A549 (cell line): ENCODE data around the gene EFTUD2. TPM values are rescaled to one million over a fixed set of nuclear protein-coding genes. Genes with fewer than 3 reads are reported as not detected.
A peak's percentile ranks its signal among the peaks of the same experiment; 100 is the strongest.

Experiments
- ATAC-seq, 2 experiments: fragments of 200-7000 bp in 1 of 2; fragments of >200 bp in 1 of 2; cut with Nextera tagmentation in 1 of 2; cut with Tn5 transposase in 1 of 2; 3 replicates each; pipeline versions ENCODE4 v1.8.0 to v1.9.1; 2018 to 2020; ENCODE audit warnings: mild to moderate bottlenecking in 1 of 2, moderate library complexity in 1 of 2
- CTCF ChIA-PET: fragments of 300-600 bp; sonication (Branson Sonifier 250); formaldehyde crosslinking; extraction: SDS; loops from one replicate; lab custom pipeline; 2021; ENCODE audit warnings: antibody characterized with exemption, inconsistent platforms; lab: Yijun Ruan, JAX
- POLR2A ChIA-PET: fragments of 350-600 bp; formaldehyde crosslinking; extraction: SDS; loops from one replicate; lab custom pipeline; 2021; ENCODE audit warnings: antibody characterized with exemption, inconsistent platforms; lab: Yijun Ruan, JAX
- DNase-seq, 2 experiments: peaks; one replicate each; pipeline versions ENCODE4 v3.0.0 to v3.0.0-alpha.2; 2011 to 2016; ENCODE audit warnings: low read depth in 1 of 2, low spot score in 1 of 2
- FAIRE-seq: peaks from 2 replicates; lab custom pipeline; 2011; peaks lifted over from hg19 to GRCh38; lab: Jason Lieb, UNC
- H3K27ac ChIP-seq, 2 experiments: fragments of >200 bp; sonication (Bioruptor Twin); formaldehyde crosslinking; 3 replicates each; pipeline ENCODE4 v1.5.1; 2016 to 2017
- H3K4me1 ChIP-seq: fragments of >200 bp; sonication (Bioruptor Twin); formaldehyde crosslinking; 3 replicates; pipeline ENCODE4 v1.6.1; 2016
- H3K4me2 ChIP-seq: fragments of >200 bp; sonication (Bioruptor Twin); formaldehyde crosslinking; 3 replicates; pipeline ENCODE4 v1.6.1; 2016
- H3K4me3 ChIP-seq: fragments of >200 bp; sonication (Bioruptor Twin); formaldehyde crosslinking; 3 replicates; pipeline ENCODE4 v1.5.1; 2016
- H3K9me3 ChIP-seq: fragments of >200 bp; sonication (Bioruptor Twin); formaldehyde crosslinking; 3 replicates; pipeline ENCODE4 v1.6.1; 2016
- ATOH8 ChIP-seq: fragments of 250-450 bp; sonication (Bioruptor Pico); IDR thresholded peaks from 2 replicates; pipeline ENCODE4 v1.5.0; 2020; ENCODE audit warnings: low read depth, mild to moderate bottlenecking, moderate library complexity
- BHLHE40 ChIP-seq: IDR thresholded peaks from 2 replicates; pipeline ENCODE4 v1.6.1; 2012; ENCODE audit warnings: low read depth, low read length, inconsistent platforms
- CEBPB ChIP-seq, 2 experiments: fragments of >200 bp in 1 of 2; sonication (Bioruptor Twin) in 1 of 2; formaldehyde crosslinking in 1 of 2; IDR thresholded peaks; 2 replicates each; pipeline ENCODE4 v1.6.1; 2012 to 2016
- EP300 ChIP-seq, 2 experiments: fragments of >200 bp; sonication (Bioruptor Twin); formaldehyde crosslinking; IDR thresholded peaks; 2 replicates in 1 of 2; 3 replicates in 1 of 2; pipeline ENCODE4 v1.6.1; 2016 to 2017
- ESRRA ChIP-seq: fragments of 150-350 bp; IDR thresholded peaks from 2 replicates; pipeline ENCODE4 v1.6.1; 2014; ENCODE audit warnings: mild to moderate bottlenecking, low read length, borderline replicate concordance
- FOXS1 ChIP-seq: fragments of 250-450 bp; sonication (Bioruptor Pico); IDR thresholded peaks from 2 replicates; pipeline ENCODE4 v1.5.0; 2020; ENCODE audit warnings: mild to moderate bottlenecking, moderate library complexity
- GATA3 ChIP-seq: IDR thresholded peaks from 2 replicates; pipeline ENCODE4 v1.6.1; 2012; ENCODE audit warnings: borderline replicate concordance
- HES2 ChIP-seq: fragments of >200 bp; sonication (Bioruptor Twin); formaldehyde crosslinking; IDR thresholded peaks from 2 replicates; pipeline ENCODE4 v1.6.1; 2016
- HOXA7 ChIP-seq: fragments of 250-450 bp; sonication (Bioruptor Pico); IDR thresholded peaks from 2 replicates; pipeline ENCODE4 v1.5.0; 2020; ENCODE audit warnings: mild to moderate bottlenecking, moderate library complexity
- KDM1A ChIP-seq: fragments of 200-600 bp; sonication (generic); IDR thresholded peaks from 2 replicates; pipeline ENCODE4 v1.6.1; 2016; ENCODE audit warnings: low read depth, mild to moderate bottlenecking
- NR3C1 ChIP-seq: fragments of >200 bp; sonication (Bioruptor Twin); formaldehyde crosslinking; IDR thresholded peaks from 3 replicates; pipeline ENCODE4 v1.6.1; 2017
- PHF8 ChIP-seq: fragments of 200-600 bp; sonication (generic); IDR thresholded peaks from 2 replicates; pipeline ENCODE4 v1.6.1; 2016; ENCODE audit warnings: low read depth, mild to moderate bottlenecking, antibody characterized with exemption, moderate library complexity, borderline replicate concordance
- POLR2AphosphoS2 ChIP-seq: conservative IDR thresholded peaks from 2 replicates; pipeline ENCODE4 v1.6.1; 2012; ENCODE audit warnings: low read length, improper control_type of control experiment, inconsistent platforms
- RARB ChIP-seq: fragments of 250-450 bp; sonication (Bioruptor Pico); IDR thresholded peaks from 2 replicates; pipeline ENCODE4 v1.8.0; 2021; ENCODE audit warnings: mild to moderate bottlenecking, moderate library complexity
- REST ChIP-seq: fragments of 200-600 bp; sonication (generic); IDR thresholded peaks from 2 replicates; pipeline ENCODE4 v1.6.1; 2016; ENCODE audit warnings: antibody characterized with exemption, mild to moderate bottlenecking, moderate library complexity
- TFCP2L1 ChIP-seq: fragments of 250-450 bp; sonication (Bioruptor Pico); IDR thresholded peaks from 2 replicates; pipeline ENCODE4 v1.5.0; 2021; ENCODE audit warnings: mild to moderate bottlenecking
- TP53 ChIP-seq: fragments of 250-450 bp; sonication (Bioruptor Pico); IDR thresholded peaks from 2 replicates; pipeline ENCODE4 v1.5.0; 2021; ENCODE audit warnings: mild to moderate bottlenecking, moderate library complexity
- WGBS: methylation state at CpG from one replicate; pipeline ENCODE4 v1.1.6; 2017; ENCODE audit errors: missing lambda C conversion rate; 5-methylcytosine and 5-hydroxymethylcytosine counted together
- polyA plus RNA-seq, 4 experiments: library from polyadenylated mRNA; depleted of rRNA in 3 of 4; stranded (reverse); fragments of >200 nt; fragmentation: RNase III in 1 of 4; extraction: RNeasy Plus Mini Kit Qiagen cat#74134 plus additional on column Dnase treatment in 1 of 4; gene quantifications; 2 replicates in 3 of 4; 3 replicates in 1 of 4; pipeline ENCODE4 v1.2.3, GENCODE V29; 2011 to 2017
- TF ChIP-seq, protein P1 (sequence below): fragments of 250-450 bp; sonication (Bioruptor Pico); IDR thresholded peaks from 2 replicates; pipeline ENCODE4 v1.5.0; 2021; ENCODE audit warnings: mild to moderate bottlenecking, moderate library complexity, borderline replicate concordance
- TF ChIP-seq, protein P2 (sequence below): IDR thresholded peaks from 2 replicates; pipeline ENCODE4 v1.6.1; 2012; ENCODE audit warnings: low read depth, borderline replicate concordance
- TF ChIP-seq, protein P3 (sequence below): IDR thresholded peaks from 2 replicates; pipeline ENCODE4 v1.6.1; 2012

The EFTUD2 gene
- polyA plus RNA-seq, 2 of the 4 experiments (the other 2 are of a cell fraction), result 224 to 353 TPM

DNA sequence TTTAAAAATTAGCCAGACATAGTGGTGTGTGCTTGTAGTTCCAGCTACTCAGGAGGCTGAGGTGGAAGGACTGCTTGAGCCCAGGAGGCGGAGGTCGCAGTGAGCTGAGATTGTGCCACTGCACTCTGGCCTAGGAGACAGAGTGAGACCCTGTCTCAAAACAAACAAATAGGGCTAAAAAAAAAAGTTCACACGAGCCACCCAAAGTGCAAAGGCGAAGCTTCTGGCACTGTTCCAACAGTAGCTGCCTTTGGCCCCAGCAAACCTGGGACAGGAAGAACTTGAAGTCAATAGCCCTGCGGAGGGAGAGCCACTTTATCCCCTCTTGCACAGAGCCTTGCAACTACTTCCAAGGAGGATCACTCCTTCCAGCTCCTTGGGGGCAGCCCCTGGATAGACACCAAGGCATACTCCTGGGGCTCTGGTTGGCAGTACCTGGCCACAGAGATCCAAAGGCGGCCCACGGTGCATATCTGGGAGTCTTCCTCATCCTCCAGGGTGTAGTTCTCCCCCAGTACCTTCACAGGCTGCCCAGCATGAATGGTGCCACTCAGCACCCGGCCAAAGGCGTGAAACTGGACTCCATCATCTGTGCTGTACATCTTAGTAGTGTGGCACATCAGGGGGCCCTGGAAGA, 36.8 kb downstream of the EFTUD2 start:
- 96% methylated on average over 7 of the region's 9 CpGs for WGBS
- CTCF ChIA-PET, result interaction anchor here (0.6 to 45.1 kb wide), 11 partner anchors 11 to 535 kb away, joined by 3 to 1787 read pairs (median 6); partner anchors contain the start of gene HIGD1B
- H3K27ac ChIP-seq, result no peak overlapping the region
- no peaks in the 10 kb centered on the region for H3K4me1 ChIP-seq
- POLR2A ChIA-PET, result interaction anchor here (0.6 to 1.0 kb wide), 2 partner anchors 87 to 309 kb away, joined by 3 to 4 read pairs; no protein-coding TSS in a partner anchor
- no peak for DNase-seq
- H3K9me3 ChIP-seq, result no peaks in the 10 kb centered on the region
- H3K4me2 ChIP-seq, result no peak overlapping the region
- no peak overlapping the region for H3K4me3 ChIP-seq
- FAIRE-seq, result no peak
- ATAC-seq, result no peak
- TF ChIP-seq POLR2AphosphoS2 (no peak), ATOH8 (no peak), ESRRA (no peak), FOXS1 (no peak), RARB (CRISPR knock-in tag) (no peak), CEBPB (IDR thresholded peaks at IDR 0.05) (no peak), TP53 (CRISPR knock-in tag) (no peak), HOXA7 (CRISPR knock-in tag) (no peak)
- TF ChIP-seq, protein P1, sequence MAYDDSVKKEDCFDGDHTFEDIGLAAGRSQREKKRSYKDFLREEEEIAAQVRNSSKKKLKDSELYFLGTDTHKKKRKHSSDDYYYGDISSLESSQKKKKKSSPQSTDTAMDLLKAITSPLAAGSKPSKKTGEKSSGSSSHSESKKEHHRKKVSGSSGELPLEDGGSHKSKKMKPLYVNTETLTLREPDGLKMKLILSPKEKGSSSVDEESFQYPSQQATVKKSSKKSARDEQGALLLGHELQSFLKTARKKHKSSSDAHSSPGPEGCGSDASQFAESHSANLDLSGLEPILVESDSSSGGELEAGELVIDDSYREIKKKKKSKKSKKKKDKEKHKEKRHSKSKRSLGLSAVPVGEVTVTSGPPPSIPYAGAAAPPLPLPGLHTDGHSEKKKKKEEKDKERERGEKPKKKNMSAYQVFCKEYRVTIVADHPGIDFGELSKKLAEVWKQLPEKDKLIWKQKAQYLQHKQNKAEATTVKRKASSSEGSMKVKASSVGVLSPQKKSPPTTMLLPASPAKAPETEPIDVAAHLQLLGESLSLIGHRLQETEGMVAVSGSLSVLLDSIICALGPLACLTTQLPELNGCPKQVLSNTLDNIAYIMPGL (CRISPR knock-in tag), result no peak

DNA sequence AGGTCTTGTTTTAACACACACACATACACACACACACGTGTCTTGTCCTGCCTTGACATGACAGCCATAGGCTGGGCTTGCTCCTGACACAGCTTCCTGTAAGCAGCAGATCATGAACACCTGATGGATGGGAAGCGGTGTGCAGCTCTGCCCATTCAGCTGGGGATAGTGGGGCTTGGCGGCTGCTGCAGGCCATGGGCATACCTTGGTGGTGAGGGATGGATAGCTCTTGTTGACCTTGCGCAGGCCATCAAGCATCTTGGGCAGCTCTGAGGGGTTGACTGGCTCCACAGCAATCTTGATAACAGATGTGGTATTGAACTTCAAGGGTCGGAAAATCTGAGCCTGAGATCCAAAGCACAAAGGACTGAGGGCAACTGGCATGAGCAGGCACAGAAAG, 39.5 kb downstream of the EFTUD2 start:
- ChIA-PET POLR2A (no interaction called here), CTCF (interaction anchor here (1.0 to 45.1 kb wide), 7 partner anchors 9 to 84 kb away, joined by 3 to 1787 read pairs (median 9); partner anchors contain the start of gene HIGD1B)
- no peak for FAIRE-seq
- ATAC-seq, result no peak
- H3K4me1 ChIP-seq, result no peaks in the 10 kb centered on the region
- no peak overlapping the region for H3K4me3 ChIP-seq
- H3K9me3 ChIP-seq, result no peaks in the 10 kb centered on the region
- no peak overlapping the region for H3K27ac ChIP-seq
- no peak for TF ChIP-seq FOXS1
- no peak for TF ChIP-seq TFCP2L1 (CRISPR knock-in tag)
- TF ChIP-seq POLR2AphosphoS2, result 0 out of 2 replicates have a peak, but pooled peaks have one; percentile 53
- TF ChIP-seq NR3C1, result no peak
- no peak for TF ChIP-seq HES2
- TF ChIP-seq, all 56 proteins: peak for 1
- H3K4me2 ChIP-seq, result no peak overlapping the region
- DNase-seq, result no peak
- 88% methylated on average over 5 of the region's 5 CpGs for WGBS

GRCh38 chr17:44854192-44854591, 45.1 kb downstream of the EFTUD2 start:
- no peaks in the 10 kb centered on the region for H3K4me1 ChIP-seq
- FAIRE-seq (no peak), ATAC-seq (no peak), DNase-seq (no peak)
- H3K9me3 ChIP-seq, result no peaks in the 10 kb centered on the region
- ChIA-PET POLR2A (interaction anchor here (1.0 kb wide), 1 partner anchor 59 kb away, joined by 3 read pairs; no protein-coding TSS in a partner anchor), CTCF (interaction anchor here (1.4 to 45.1 kb wide), 5 partner anchors 12 to 168 kb away, joined by 3 to 1787 read pairs (median 21); no protein-coding TSS in a partner anchor)
- TF ChIP-seq EP300 (IDR thresholded peaks at IDR 0.05), result no peak
- no peak for TF ChIP-seq BHLHE40
- TF ChIP-seq KDM1A, result no peak
- H3K27ac ChIP-seq, result no peak overlapping the region
- no peak overlapping the region for H3K4me2 ChIP-seq
- WGBS, result 87% methylated on average over 5 of the region's 5 CpGs
- no peak overlapping the region for H3K4me3 ChIP-seq

DNA sequence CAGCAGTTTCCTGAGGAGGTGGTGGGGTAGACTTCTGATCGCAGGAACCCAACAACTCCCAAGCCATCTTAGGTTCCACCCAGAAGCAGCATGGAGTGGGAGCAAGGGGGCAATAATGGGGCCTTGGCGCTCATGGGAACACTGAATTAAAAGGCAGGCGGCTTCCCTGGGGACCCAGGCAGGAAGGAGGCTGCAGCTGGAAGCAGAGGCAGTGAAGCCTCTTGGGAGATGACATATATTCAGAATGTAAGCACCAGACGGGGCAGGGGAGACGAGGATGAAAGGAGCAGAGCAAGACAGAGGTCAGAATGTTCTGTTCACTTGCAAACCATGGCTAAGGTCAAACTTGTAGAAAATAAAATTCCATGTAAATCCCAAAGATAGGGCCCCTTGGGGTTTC, 48.6 kb downstream of the EFTUD2 start:
- no peak overlapping the region for H3K27ac ChIP-seq
- CTCF ChIA-PET, result interaction anchor here (1.2 to 45.1 kb wide), 5 partner anchors 16 to 74 kb away, joined by 3 to 1787 read pairs (median 61); no protein-coding TSS in a partner anchor
- WGBS, result 91% methylated on average over 5 of the region's 5 CpGs
- H3K9me3 ChIP-seq, result no peaks in the 10 kb centered on the region
- no peak for ATAC-seq
- H3K4me2 ChIP-seq, result no peak overlapping the region
- H3K4me1 ChIP-seq, result no peaks in the 10 kb centered on the region
- FAIRE-seq, result no peak
- no peak overlapping the region for H3K4me3 ChIP-seq
- POLR2A ChIA-PET, result no interaction called here
- DNase-seq, result no peak
- no peak for TF ChIP-seq RARB (CRISPR knock-in tag)
- TF ChIP-seq, protein P2, sequence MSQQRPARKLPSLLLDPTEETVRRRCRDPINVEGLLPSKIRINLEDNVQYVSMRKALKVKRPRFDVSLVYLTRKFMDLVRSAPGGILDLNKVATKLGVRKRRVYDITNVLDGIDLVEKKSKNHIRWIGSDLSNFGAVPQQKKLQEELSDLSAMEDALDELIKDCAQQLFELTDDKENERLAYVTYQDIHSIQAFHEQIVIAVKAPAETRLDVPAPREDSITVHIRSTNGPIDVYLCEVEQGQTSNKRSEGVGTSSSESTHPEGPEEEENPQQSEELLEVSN, result no peak
- TF ChIP-seq, protein P3, sequence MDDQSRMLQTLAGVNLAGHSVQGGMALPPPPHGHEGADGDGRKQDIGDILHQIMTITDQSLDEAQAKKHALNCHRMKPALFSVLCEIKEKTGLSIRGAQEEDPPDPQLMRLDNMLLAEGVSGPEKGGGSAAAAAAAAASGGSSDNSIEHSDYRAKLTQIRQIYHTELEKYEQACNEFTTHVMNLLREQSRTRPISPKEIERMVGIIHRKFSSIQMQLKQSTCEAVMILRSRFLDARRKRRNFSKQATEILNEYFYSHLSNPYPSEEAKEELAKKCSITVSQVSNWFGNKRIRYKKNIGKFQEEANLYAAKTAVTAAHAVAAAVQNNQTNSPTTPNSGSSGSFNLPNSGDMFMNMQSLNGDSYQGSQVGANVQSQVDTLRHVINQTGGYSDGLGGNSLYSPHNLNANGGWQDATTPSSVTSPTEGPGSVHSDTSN, result no peak
- TF ChIP-seq TP53 (CRISPR knock-in tag), result no peak
- TF ChIP-seq REST, result no peak
- TF ChIP-seq PHF8, result no peak
- TF ChIP-seq GATA3, result no peak
